Activated CD4-positive, alpha-beta memory T cell treated with anti-CD3 and anti-CD28 coated beads, Interleukin-2, amount 10 ng/mL, durations not matched to agents 7 days and 5 days (primary cell): Measurements from ENCODE around the gene ZNF764. TPM values are rescaled to one million over a fixed set of nuclear protein-coding genes. Genes with fewer than 3 reads are reported as not detected.
"Not testable (repeated sequence)": the region's sequence is repeated elsewhere in the genome, so short reads cannot be mapped to it uniquely, and the experiment has no call there.

Experiments
- CTCF ChIA-PET: fragments of 350-600 bp; sonication (Branson Sonifier 250); formaldehyde crosslinking; loops from one replicate; lab custom pipeline; 2021; ENCODE audit warnings: antibody characterized with exemption, inconsistent platforms; lab: Charles Lee
- POLR2A ChIA-PET: fragments of 350-600 bp; sonication (Branson Sonifier 250); formaldehyde crosslinking; loops from one replicate; lab custom pipeline; 2021; ENCODE audit warnings: antibody characterized with exemption; lab: Charles Lee
- DNase-seq: peaks from one replicate; pipeline ENCODE4 v3.0.0-alpha.2; 2020
- H3K27ac Mint-ChIP-seq: one replicate; pipeline ENCODE4 v1.8.0; 2021; ENCODE audit warnings: mild to moderate bottlenecking, mixed read lengths
- H3K27me3 Mint-ChIP-seq: one replicate; pipeline ENCODE4 v1.8.0; 2021; ENCODE audit warnings: mixed read lengths
- H3K36me3 Mint-ChIP-seq: one replicate; pipeline ENCODE4 v1.8.0; 2021; ENCODE audit warnings: low read depth, mixed read lengths
- H3K4me1 Mint-ChIP-seq: one replicate; pipeline ENCODE4 v1.8.0; 2021; ENCODE audit warnings: mixed read lengths
- H3K4me3 Mint-ChIP-seq: one replicate; pipeline ENCODE4 v1.8.0; 2021; ENCODE audit warnings: mild to moderate bottlenecking, mixed read lengths
- H3K9me3 Mint-ChIP-seq: one replicate; pipeline ENCODE4 v1.8.0; 2021; ENCODE audit warnings: mixed read lengths
- total RNA-seq, 2 experiments: library from RNA; stranded (reverse); gene quantifications; one replicate each; pipeline ENCODE4 v1.2.3, GENCODE V29; 2021

Gene ZNF764
- 10 to 100 TPM; 16.0 to 16.8 TPM for total RNA-seq

DNA sequence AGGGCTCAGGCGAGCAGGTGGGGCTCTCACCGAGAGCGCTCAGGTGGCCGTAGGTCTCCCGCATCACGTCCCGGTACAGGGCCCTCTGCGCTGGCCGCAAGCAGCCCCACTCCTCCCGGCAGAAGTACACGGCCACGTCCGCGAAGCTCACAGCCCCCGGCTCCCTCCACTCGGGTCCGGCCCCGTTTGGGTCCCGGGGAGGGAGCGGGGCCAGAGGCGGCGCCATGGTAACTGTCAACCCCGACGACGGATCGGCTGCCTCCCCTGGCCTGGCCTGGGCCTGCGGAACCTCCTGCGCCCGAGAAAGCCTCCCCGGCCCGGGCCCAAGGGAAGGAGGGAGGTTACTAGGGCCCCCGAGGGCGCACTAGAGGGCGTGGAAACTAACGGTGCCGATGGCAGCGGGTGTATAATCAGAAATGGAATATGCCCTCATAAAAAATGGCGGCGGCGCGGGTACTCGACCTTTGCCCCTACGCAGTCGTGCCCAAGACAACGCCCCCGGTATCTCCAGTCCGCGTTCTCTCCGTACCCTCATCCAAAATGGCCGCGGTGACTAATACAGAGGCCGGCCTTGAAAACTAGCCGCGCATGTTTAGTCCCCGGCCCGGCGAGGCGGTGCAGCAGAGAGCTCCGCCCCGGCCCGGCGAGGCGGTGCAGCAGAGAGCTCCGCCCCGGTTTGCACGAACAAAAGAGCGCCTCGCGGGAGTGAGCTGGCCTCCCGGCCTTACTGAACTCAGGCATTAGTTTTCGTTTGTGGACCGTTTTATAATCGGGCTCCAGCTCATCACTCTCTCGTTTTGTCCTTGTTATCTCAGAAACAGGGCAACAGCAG, at the start of gene ZNF764:
ZNF764 (minus strand) TSS at position 418 of the 832 bp plus-strand sequence; CDS start at position 226, 192 bp downstream.
- H3K27me3 Mint-ChIP-seq, result no peaks in the 10 kb centered on the region
- DNase-seq, result peak; percentile 99
- H3K4me1 Mint-ChIP-seq, result peaks cover 51% of the 10 kb centered on the region
- no peaks in the 10 kb centered on the region for H3K9me3 Mint-ChIP-seq
- H3K27ac Mint-ChIP-seq, result peak within 1 kb of the TSS; percentile 90
- peak within 1 kb of the TSS; percentile 86 for H3K4me3 Mint-ChIP-seq
- ChIA-PET POLR2A (interaction anchor here (0.7 to 6.5 kb wide), 35 partner anchors 8 to 1696 kb away, joined by 3 to 189 read pairs (median 3); partner anchors contain the start of genes DCTPP1, PRR14, SEPTIN1 and ZNF688), CTCF (interaction anchor here (0.7 to 4.0 kb wide), 18 partner anchors 7 to 223 kb away, joined by 3 to 90 read pairs (median 6); partner anchors contain the start of genes DCTPP1, ZNF688, ZNF747 and ZNF785)
- H3K36me3 Mint-ChIP-seq, result peaks cover 30% of the 10 kb centered on the region

DNA sequence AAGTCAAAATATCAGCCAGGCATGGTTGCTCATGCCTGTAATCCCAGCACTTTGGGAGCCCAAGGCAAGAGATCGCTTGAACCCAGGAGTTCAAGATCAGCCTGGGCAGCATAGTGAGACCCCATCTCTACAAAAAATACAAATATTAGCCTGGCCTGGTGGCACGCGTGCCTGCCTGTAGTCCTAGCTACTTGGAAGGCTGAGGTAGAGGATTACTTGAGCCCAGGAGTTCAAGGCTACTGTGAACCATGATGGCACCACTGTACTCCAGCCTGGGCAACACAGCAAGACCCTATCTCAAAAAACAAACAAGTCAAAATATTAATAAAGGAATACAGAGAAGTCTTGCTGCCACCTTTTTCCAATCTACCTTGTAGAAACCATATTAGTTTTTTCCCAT, 47.8 kb upstream of the ZNF764 start:
- CTCF ChIA-PET, result interaction anchor here (0.9 to 2.4 kb wide), 4 partner anchors 8 to 176 kb away, joined by 3 to 8 read pairs (median 4); partner anchors contain the start of gene DCTPP1
- Mint-ChIP-seq H3K4me1 (peaks cover 23% of the 10 kb centered on the region), H3K9me3 (no peaks in the 10 kb centered on the region), H3K4me3 (no peak overlapping the region), H3K36me3 (peaks cover 52% of the 10 kb centered on the region), H3K27me3 (no peaks in the 10 kb centered on the region), H3K27ac (no peak overlapping the region)
- no peak for DNase-seq
- POLR2A ChIA-PET, result interaction anchor here (0.7 kb wide), 1 partner anchor 94 kb away, joined by 3 read pairs; no protein-coding TSS in a partner anchor

GRCh38 chr16:30605158-30605557, 47.0 kb upstream of the ZNF764 start:
- Mint-ChIP-seq H3K9me3 (no peaks in the 10 kb centered on the region), H3K27me3 (no peaks in the 10 kb centered on the region), H3K27ac (no peak overlapping the region), H3K36me3 (peaks cover 55% of the 10 kb centered on the region), H3K4me1 (peaks cover 17% of the 10 kb centered on the region), H3K4me3 (no peak overlapping the region)
- DNase-seq, result no peak
- CTCF ChIA-PET, result interaction anchor here (0.9 kb wide), 1 partner anchor 70 kb away, joined by 3 read pairs; no protein-coding TSS in a partner anchor
- POLR2A ChIA-PET, result no interaction called here

DNA sequence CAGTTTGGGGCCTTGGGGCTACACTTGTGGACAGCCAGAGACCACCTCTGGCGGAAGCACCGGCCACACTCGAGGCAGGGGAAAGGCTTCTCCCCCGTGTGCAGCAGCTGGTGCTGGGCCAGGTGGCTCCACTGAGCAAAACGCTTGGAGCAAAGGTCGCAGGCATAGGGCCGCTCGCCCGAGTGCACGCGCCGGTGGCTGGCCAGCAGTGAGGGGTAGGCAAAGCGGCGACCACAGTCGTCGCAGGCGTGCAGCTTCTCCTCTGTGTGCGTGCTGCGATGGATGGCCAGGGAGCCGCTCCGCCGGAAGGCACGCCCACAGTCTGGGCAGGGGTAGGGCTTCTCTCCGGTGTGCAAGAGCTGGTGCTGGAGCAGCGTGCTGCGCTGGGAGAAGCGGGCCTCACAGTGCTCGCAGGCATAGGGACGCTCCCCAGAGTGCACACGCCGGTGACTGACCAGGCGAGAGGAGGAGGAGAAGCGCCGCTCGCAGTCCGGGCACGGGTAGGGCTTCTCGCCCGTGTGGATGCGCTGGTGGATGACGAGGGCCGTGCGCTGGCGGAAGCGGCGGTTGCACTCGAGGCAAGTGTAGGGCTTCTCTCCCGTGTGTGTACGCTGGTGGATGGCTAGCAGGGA, 46.3 kb upstream of the ZNF764 start:
- Mint-ChIP-seq H3K36me3 (peaks cover 55% of the 10 kb centered on the region), H3K27me3 (no peaks in the 10 kb centered on the region)

GRCh38 chr16:30603945-30604315, 45.8 kb upstream of the ZNF764 start:
- peaks cover 55% of the 10 kb centered on the region for H3K36me3 Mint-ChIP-seq
- H3K27me3 Mint-ChIP-seq, result no peaks in the 10 kb centered on the region
- H3K4me3 Mint-ChIP-seq, result no peak overlapping the region
- no peak for DNase-seq
- no peaks in the 10 kb centered on the region for H3K9me3 Mint-ChIP-seq
- H3K4me1 Mint-ChIP-seq, result peaks cover 13% of the 10 kb centered on the region
- no peak overlapping the region for H3K27ac Mint-ChIP-seq
- POLR2A ChIA-PET, result interaction anchor here (2.0 kb wide), 1 partner anchor 19 kb away, joined by 6 read pairs; the partner anchor contains the start of gene ZNF785
- CTCF ChIA-PET, result interaction anchor here (1.4 to 2.8 kb wide), 4 partner anchors 10 to 74 kb away, joined by 4 to 13 read pairs (median 5); no protein-coding TSS in a partner anchor

More for the DNA sequence above, 46.3 kb upstream of the ZNF764 start:
- CTCF ChIA-PET, result interaction anchor here (1.5 to 2.8 kb wide), 2 partner anchors 11 to 15 kb away, joined by 4 to 13 read pairs; no protein-coding TSS in a partner anchor
- Mint-ChIP-seq H3K27ac (no peak overlapping the region), H3K9me3 (no peaks in the 10 kb centered on the region), H3K4me1 (peaks cover 17% of the 10 kb centered on the region), H3K4me3 (no peak overlapping the region)
- no peak for DNase-seq
- POLR2A ChIA-PET, result no interaction called here

- H3K4me3 Mint-ChIP-seq, result no peak overlapping the region
- H3K36me3 Mint-ChIP-seq, result peaks cover 50% of the 10 kb centered on the region
- H3K27ac Mint-ChIP-seq, result no peak overlapping the region
- no peak for DNase-seq
- peaks cover 11% of the 10 kb centered on the region for H3K4me1 Mint-ChIP-seq
- ChIA-PET CTCF (interaction anchor here (0.8 to 2.8 kb wide), 8 partner anchors 8 to 173 kb away, joined by 3 to 13 read pairs (median 4); partner anchors contain the start of genes DCTPP1 and ZNF747), POLR2A (interaction anchor here (0.7 to 2.0 kb wide), 11 partner anchors 8 to 173 kb away, joined by 3 to 7 read pairs (median 4); partner anchors contain the start of genes DCTPP1, ZNF688, ZNF689 and ZNF747)
- no peaks in the 10 kb centered on the region for H3K27me3 Mint-ChIP-seq
- no peaks in the 10 kb centered on the region for H3K9me3 Mint-ChIP-seq
Measured at GRCh38 chr16:30602616-30603277, 44.6 kb upstream of the ZNF764 start.

- DNase-seq, result no peak
- CTCF ChIA-PET, result interaction anchor here (0.8 to 2.8 kb wide), 6 partner anchors 8 to 172 kb away, joined by 3 to 13 read pairs (median 6); partner anchors contain the start of genes DCTPP1 and ZNF747
- H3K27me3 Mint-ChIP-seq, result no peaks in the 10 kb centered on the region
- no peak overlapping the region for H3K27ac Mint-ChIP-seq
- H3K4me3 Mint-ChIP-seq, result no peak overlapping the region
- peaks cover 9% of the 10 kb centered on the region for H3K4me1 Mint-ChIP-seq
- peaks cover 45% of the 10 kb centered on the region for H3K36me3 Mint-ChIP-seq
- H3K9me3 Mint-ChIP-seq, result no peaks in the 10 kb centered on the region
- POLR2A ChIA-PET, result interaction anchor here (1.1 to 2.0 kb wide), 7 partner anchors 8 to 84 kb away, joined by 3 to 7 read pairs (median 4); partner anchors contain the start of genes ZNF688, ZNF689 and ZNF785
Measured at GRCh38 chr16:30601966-30602365, 43.8 kb upstream of the ZNF764 start.

- DNase-seq, result no peak
- ChIA-PET POLR2A (interaction anchor here (1.2 to 1.5 kb wide), 2 partner anchors 10 to 74 kb away, joined by 3 read pairs; partner anchors contain the start of gene ZNF689), CTCF (interaction anchor here (0.5 to 5.6 kb wide), 5 partner anchors 9 to 171 kb away, joined by 3 to 39 read pairs (median 6); partner anchors contain the start of genes DCTPP1 and ZNF689)
- H3K4me3 Mint-ChIP-seq, result no peak overlapping the region
- no peaks in the 10 kb centered on the region for H3K27me3 Mint-ChIP-seq
- no peaks in the 10 kb centered on the region for H3K9me3 Mint-ChIP-seq
- peaks cover 7% of the 10 kb centered on the region for H3K4me1 Mint-ChIP-seq
- peaks cover 40% of the 10 kb centered on the region for H3K36me3 Mint-ChIP-seq
- H3K27ac Mint-ChIP-seq, result no peak overlapping the region
Measured at GRCh38 chr16:30600929-30601328, 42.8 kb upstream of the ZNF764 start.

DNA sequence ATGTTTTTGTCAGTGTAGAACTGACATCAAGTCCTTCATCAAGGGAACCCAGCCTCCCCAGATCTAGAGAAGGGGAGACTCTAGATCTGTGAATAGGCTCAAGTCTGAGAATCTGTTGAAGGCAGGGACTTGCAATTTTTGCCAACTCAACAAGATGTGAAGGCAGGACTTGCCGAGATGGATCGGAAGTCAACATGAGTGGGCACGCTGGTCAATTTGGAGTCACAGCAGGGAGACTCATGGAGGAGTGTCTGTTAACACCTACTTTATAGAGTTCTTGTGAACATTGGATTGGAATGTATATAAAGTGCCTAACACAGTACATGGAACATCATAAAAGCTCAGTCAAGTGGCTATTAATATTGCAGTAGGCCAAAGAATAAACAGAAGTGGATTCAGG, 42.0 kb upstream of the ZNF764 start:
- DNase-seq, result no peak
- Mint-ChIP-seq H3K9me3 (no peaks in the 10 kb centered on the region), H3K4me1 (peaks cover 7% of the 10 kb centered on the region), H3K27ac (no peak overlapping the region), H3K27me3 (no peaks in the 10 kb centered on the region), H3K4me3 (no peak overlapping the region), H3K36me3 (peaks cover 34% of the 10 kb centered on the region)
- ChIA-PET CTCF (interaction anchor here (1.3 to 5.6 kb wide), 4 partner anchors 9 to 170 kb away, joined by 3 to 39 read pairs (median 6); partner anchors contain the start of genes DCTPP1 and ZNF689), POLR2A (interaction anchor here (1.2 to 3.2 kb wide), 3 partner anchors 9 to 73 kb away, joined by 3 to 22 read pairs (median 3); partner anchors contain the start of gene ZNF689)

DNA sequence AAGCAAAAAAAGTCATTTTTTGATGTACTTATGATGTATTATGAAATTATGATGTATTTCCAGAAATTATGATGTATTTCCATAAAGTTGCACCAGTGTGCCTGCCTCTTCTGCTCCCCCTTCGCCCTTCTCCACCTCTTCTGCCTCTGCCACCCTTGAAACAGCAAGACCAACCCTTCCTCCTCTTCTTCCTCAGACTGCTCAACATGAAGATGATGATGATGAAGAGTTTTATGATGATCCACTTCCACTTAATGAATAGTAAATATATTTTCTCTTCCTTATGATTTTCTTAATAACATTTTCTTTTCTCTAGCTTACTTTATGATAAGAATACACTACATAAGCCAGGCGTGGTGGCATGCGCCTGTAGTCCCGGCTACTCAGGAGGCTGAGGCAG, 34.7 kb upstream of the ZNF764 start:
- Mint-ChIP-seq H3K4me1 (peaks cover 6% of the 10 kb centered on the region), H3K4me3 (no peak overlapping the region), H3K9me3 (no peaks in the 10 kb centered on the region), H3K27ac (no peak overlapping the region), H3K36me3 (peaks cover 4% of the 10 kb centered on the region), H3K27me3 (no peaks in the 10 kb centered on the region)
- CTCF ChIA-PET, result interaction anchor here (1.1 to 1.5 kb wide), 2 partner anchors 22 to 58 kb away, joined by 3 to 5 read pairs; partner anchors contain the start of gene ZNF747
- DNase-seq, result no peak
- POLR2A ChIA-PET, result interaction anchor here (1.4 kb wide), 1 partner anchor 16 kb away, joined by 4 read pairs; no protein-coding TSS in a partner anchor

DNA sequence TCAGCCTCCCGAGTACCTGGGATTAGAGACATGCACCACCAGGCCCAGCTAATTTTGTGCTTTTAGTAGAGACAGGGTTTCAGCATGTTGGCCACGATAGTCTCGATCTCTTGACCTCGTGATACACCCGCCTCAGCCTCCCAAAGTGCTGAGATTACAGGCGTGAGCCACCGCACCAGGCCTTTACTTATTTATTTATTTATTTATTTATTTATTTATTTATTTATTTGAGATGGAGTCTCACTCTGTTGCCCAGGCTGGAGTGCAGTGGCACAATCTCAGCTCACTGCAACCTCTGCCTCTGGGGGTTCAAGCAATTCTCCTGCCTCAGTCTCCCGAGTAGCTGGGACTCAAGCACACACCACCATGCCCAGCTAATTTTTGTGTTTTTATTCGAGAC, 32.7 kb upstream of the ZNF764 start:
- H3K27ac Mint-ChIP-seq, H3K9me3 Mint-ChIP-seq, H3K4me3 Mint-ChIP-seq, H3K27me3 Mint-ChIP-seq, DNase-seq: not testable (repeated sequence)
- ChIA-PET CTCF (interaction anchor here (1.6 kb wide), 1 partner anchor 25 kb away, joined by 4 read pairs; no protein-coding TSS in a partner anchor), POLR2A (interaction anchor here (0.5 to 1.0 kb wide), 3 partner anchors 15 to 74 kb away, joined by 3 read pairs; partner anchors contain the start of gene ZNF688)
- peaks cover 17% of the 10 kb centered on the region for H3K4me1 Mint-ChIP-seq
- H3K36me3 Mint-ChIP-seq, result peaks cover 12% of the 10 kb centered on the region
